ENCODE data around the gene ROR2.

DNA sequence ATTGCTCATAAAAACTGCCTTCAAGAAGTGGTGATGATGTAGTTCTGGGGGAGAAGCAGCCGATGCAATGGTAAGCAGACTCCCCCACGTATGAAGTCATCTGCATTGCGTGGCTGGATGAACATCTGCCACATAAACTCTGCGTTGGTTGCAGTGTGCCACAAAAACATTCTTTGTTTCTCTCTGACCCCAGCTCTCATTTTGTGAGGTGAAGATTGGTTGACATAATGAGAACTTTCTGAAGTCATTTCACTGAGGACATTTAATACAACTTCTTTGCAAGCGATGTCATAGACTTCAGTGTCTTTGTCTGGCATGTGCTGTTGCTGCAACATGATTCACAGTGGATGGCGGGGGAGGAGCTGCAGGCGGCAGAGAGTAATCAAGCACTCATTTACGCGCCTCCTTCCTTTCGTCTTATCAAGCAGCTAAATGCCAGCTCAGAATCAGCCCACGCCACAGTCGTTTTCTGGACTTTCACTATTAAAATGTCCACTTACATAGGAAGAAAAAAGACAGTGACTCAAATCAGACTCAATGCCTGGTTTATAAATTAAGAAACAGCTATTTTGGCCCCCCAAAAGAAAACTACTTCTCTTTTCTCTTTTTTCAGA, 434.8 kb downstream of the ROR2 start:
- TF ChIP-seq, protein P1, sequence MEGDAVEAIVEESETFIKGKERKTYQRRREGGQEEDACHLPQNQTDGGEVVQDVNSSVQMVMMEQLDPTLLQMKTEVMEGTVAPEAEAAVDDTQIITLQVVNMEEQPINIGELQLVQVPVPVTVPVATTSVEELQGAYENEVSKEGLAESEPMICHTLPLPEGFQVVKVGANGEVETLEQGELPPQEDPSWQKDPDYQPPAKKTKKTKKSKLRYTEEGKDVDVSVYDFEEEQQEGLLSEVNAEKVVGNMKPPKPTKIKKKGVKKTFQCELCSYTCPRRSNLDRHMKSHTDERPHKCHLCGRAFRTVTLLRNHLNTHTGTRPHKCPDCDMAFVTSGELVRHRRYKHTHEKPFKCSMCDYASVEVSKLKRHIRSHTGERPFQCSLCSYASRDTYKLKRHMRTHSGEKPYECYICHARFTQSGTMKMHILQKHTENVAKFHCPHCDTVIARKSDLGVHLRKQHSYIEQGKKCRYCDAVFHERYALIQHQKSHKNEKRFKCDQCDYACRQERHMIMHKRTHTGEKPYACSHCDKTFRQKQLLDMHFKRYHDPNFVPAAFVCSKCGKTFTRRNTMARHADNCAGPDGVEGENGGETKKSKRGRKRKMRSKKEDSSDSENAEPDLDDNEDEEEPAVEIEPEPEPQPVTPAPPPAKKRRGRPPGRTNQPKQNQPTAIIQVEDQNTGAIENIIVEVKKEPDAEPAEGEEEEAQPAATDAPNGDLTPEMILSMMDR (conservative IDR thresholded peaks at IDR 0.05; ENCODE audit: low read length) = no peak
- TF ChIP-seq EZH2phosphoT487 (IDR thresholded peaks at IDR 0.05; ENCODE audit: borderline replicate concordance) = no peak
